ENCODE data around the gene GALNT9.

GALNT9 gene

GRCh38 chr12:132324841-132325732 is 4.3 kb downstream of the GALNT9 start:
- FAIRE-seq: no peak

GRCh38 chr12:132324173-132324572 is 5.2 kb downstream of the GALNT9 start:
- FAIRE-seq: no peak

- no peak for FAIRE-seq
Observed at GRCh38 chr12:132323171-132324010, 6.0 kb downstream of the GALNT9 start.

GRCh38 chr12:132322206-132323132 is 6.9 kb downstream of the GALNT9 start:
- no peak for FAIRE-seq

GRCh38 chr12:132321321-132322118 is 7.9 kb downstream of the GALNT9 start:
- FAIRE-seq: no peak

GRCh38 chr12:132320767-132321211 is 8.6 kb downstream of the GALNT9 start:
- FAIRE-seq: no peak

GRCh38 chr12:132319991-132320570 is 9.3 kb downstream of the GALNT9 start:
- FAIRE-seq: no peak

GRCh38 chr12:132319359-132319950 is 9.9 kb downstream of the GALNT9 start:
- no peak for FAIRE-seq

- no peak for FAIRE-seq
Observed at GRCh38 chr12:132318618-132319033, 10.8 kb downstream of the GALNT9 start.

- no peak for FAIRE-seq
Observed at GRCh38 chr12:132318135-132318534, 11.3 kb downstream of the GALNT9 start.

- no peak for FAIRE-seq
Observed at GRCh38 chr12:132317233-132317938, 12.0 kb downstream of the GALNT9 start.

- no peak for FAIRE-seq
Observed at GRCh38 chr12:132316497-132317232, 12.7 kb downstream of the GALNT9 start.

GRCh38 chr12:132315951-132316350 is 13.4 kb downstream of the GALNT9 start:
- no peak for FAIRE-seq

GRCh38 chr12:132315507-132315906 is 13.9 kb downstream of the GALNT9 start:
- no peak for FAIRE-seq

- FAIRE-seq: no peak
Observed at GRCh38 chr12:132314516-132315233, 14.7 kb downstream of the GALNT9 start.

- FAIRE-seq: no peak
Observed at GRCh38 chr12:132314035-132314434, 15.4 kb downstream of the GALNT9 start.

- FAIRE-seq: no peak
Observed at GRCh38 chr12:132313182-132313581, 16.2 kb downstream of the GALNT9 start.

GRCh38 chr12:132312516-132312915 is 16.9 kb downstream of the GALNT9 start:
- FAIRE-seq: no peak
